HepG2 (cell line): Measurements from ENCODE around the gene ADCY1. TPM values are rescaled to one million over a fixed set of nuclear protein-coding genes. Genes with fewer than 3 reads are reported as not detected.

Experiments used
- ASH2L ChIP-seq: fragments of 300-600, 200-600 bp; sonication (generic); IDR thresholded peaks from 2 replicates; pipeline ENCODE4 v1.7.0; 2017; ENCODE audit warnings: low read depth, mild to moderate bottlenecking, moderate library complexity, mixed read lengths, low read length; ENCODE audit not compliant: insufficient read length
- BCL6 ChIP-seq: IDR thresholded peaks from 2 replicates; pipeline ENCODE4 v1.6.1; 2016; ENCODE audit warnings: missing genetic modification reagents, missing compliant biosample characterization
- CAMTA2 ChIP-seq: sonication (generic); formaldehyde crosslinking; IDR thresholded peaks from 2 replicates; pipeline ENCODE4 v1.4.0; 2020; ENCODE audit warnings: mild to moderate bottlenecking, missing genetic modification reagents, borderline replicate concordance
- CHCHD3 ChIP-seq: sonication (generic); formaldehyde crosslinking; IDR thresholded peaks from 2 replicates; pipeline ENCODE4 v1.8.0; 2022; ENCODE audit warnings: mild to moderate bottlenecking, missing genetic modification reagents, moderate library complexity
- HDAC1 ChIP-seq: sonication (generic); formaldehyde crosslinking; IDR thresholded peaks from 2 replicates; pipeline ENCODE4 v1.5.1; 2020; ENCODE audit warnings: mild to moderate bottlenecking, missing genetic modification reagents
- HDAC6 ChIP-seq: fragments of 200-600 bp; sonication (generic); IDR thresholded peaks from 2 replicates; pipeline ENCODE4 v1.7.0; 2017; ENCODE audit warnings: mild to moderate bottlenecking, antibody characterized with exemption, low read length, low read depth
- HMG20B ChIP-seq: conservative IDR thresholded peaks from 2 replicates; pipeline ENCODE4 v1.6.1; 2016; ENCODE audit warnings: missing genetic modification reagents, missing compliant biosample characterization
- HOXA9 ChIP-seq: sonication (generic); formaldehyde crosslinking; IDR thresholded peaks from 2 replicates; pipeline ENCODE4 v1.8.1; 2022; ENCODE audit warnings: missing genetic modification reagents, mild to moderate bottlenecking, moderate library complexity, borderline replicate concordance
- MNT ChIP-seq: fragments of 450-650 bp; IDR thresholded peaks from 2 replicates; pipeline ENCODE4 v1.6.1; 2016
- MXD3 ChIP-seq: IDR thresholded peaks from 2 replicates; pipeline ENCODE4 v1.6.1; 2016; ENCODE audit warnings: mild to moderate bottlenecking, missing biosample characterization, missing genetic modification reagents
- RBM39 ChIP-seq: fragments of 200-400 bp; formaldehyde crosslinking; IDR thresholded peaks from one replicate; pipeline ENCODE4 v1.6.1; 2018; ENCODE audit warnings: antibody characterized with exemption, mild to moderate bottlenecking, low read depth, low read length; ENCODE audit not compliant: poor library complexity, severe bottlenecking
- RELA ChIP-seq: sonication (generic); formaldehyde crosslinking; IDR thresholded peaks from 2 replicates; pipeline ENCODE4 v1.4.0; 2020; ENCODE audit warnings: missing genetic modification reagents
- SP5 ChIP-seq: IDR thresholded peaks from 2 replicates; pipeline ENCODE4 v1.6.1; 2016; ENCODE audit warnings: low read depth, borderline replicate concordance
- SRSF9 ChIP-seq: fragments of 200-400 bp; formaldehyde crosslinking; IDR thresholded peaks from 2 replicates; pipeline ENCODE4 v1.6.1; 2018; ENCODE audit warnings: borderline replicate concordance, mild to moderate bottlenecking, low read depth, low read length; ENCODE audit not compliant: insufficient read depth, poor library complexity, severe bottlenecking
- TBX2 ChIP-seq: sonication (generic); formaldehyde crosslinking; IDR thresholded peaks from 2 replicates; pipeline ENCODE4 v1.5.0; 2020; ENCODE audit warnings: missing genetic modification reagents, mild to moderate bottlenecking, borderline replicate concordance
- YEATS4 ChIP-seq: sonication (generic); formaldehyde crosslinking; IDR thresholded peaks from 2 replicates; pipeline ENCODE4 v1.4.0; 2020; ENCODE audit warnings: missing genetic modification reagents, borderline replicate concordance
- ZBTB42 ChIP-seq: sonication (generic); formaldehyde crosslinking; IDR thresholded peaks from 2 replicates; pipeline ENCODE4 v1.5.0; 2020; ENCODE audit warnings: mild to moderate bottlenecking, missing genetic modification reagents
- ZGPAT ChIP-seq: IDR thresholded peaks from 2 replicates; pipeline ENCODE4 v1.6.1; 2016; ENCODE audit warnings: mild to moderate bottlenecking
- ZMAT3 ChIP-seq: sonication (generic); formaldehyde crosslinking; conservative IDR thresholded peaks from 2 replicates; pipeline ENCODE4 v1.7.0; 2021; ENCODE audit warnings: missing genetic modification reagents
- ZNF333 ChIP-seq: sonication (generic); formaldehyde crosslinking; IDR thresholded peaks from 2 replicates; pipeline ENCODE4 v1.4.0; 2020; ENCODE audit warnings: mild to moderate bottlenecking, missing genetic modification reagents, borderline replicate concordance
- ZNF354B ChIP-seq: sonication (generic); formaldehyde crosslinking; IDR thresholded peaks from 2 replicates; pipeline ENCODE4 v1.8.0; 2022; ENCODE audit warnings: mild to moderate bottlenecking, missing genetic modification reagents
- ZNF441 ChIP-seq: sonication (generic); formaldehyde crosslinking; IDR thresholded peaks from 2 replicates; pipeline ENCODE4 v1.7.0; 2021; ENCODE audit warnings: missing genetic modification reagents, borderline replicate concordance
- ZNF558 ChIP-seq: sonication (generic); formaldehyde crosslinking; IDR thresholded peaks from 2 replicates; pipeline ENCODE4 v1.9.0; 2022; ENCODE audit warnings: mild to moderate bottlenecking, missing genetic modification reagents, borderline replicate concordance
- ZNF619 ChIP-seq: sonication (generic); formaldehyde crosslinking; IDR thresholded peaks from 2 replicates; pipeline ENCODE4 v1.4.0; 2020; ENCODE audit warnings: mild to moderate bottlenecking, missing genetic modification reagents
- ZNF709 ChIP-seq: sonication (generic); formaldehyde crosslinking; IDR thresholded peaks from 2 replicates; pipeline ENCODE4 v1.5.0; 2020; ENCODE audit warnings: mild to moderate bottlenecking, missing genetic modification reagents
- ZNF772 ChIP-seq: sonication (generic); formaldehyde crosslinking; IDR thresholded peaks from 2 replicates; pipeline ENCODE4 v1.5.0; 2020; ENCODE audit warnings: mild to moderate bottlenecking, missing genetic modification reagents
- polyA plus RNA-seq, 8 experiments: library from polyadenylated mRNA; depleted of rRNA in 3 of 8; stranded (reverse) in 7 of 8; unstranded in 1 of 8; fragments of >200 nt; fragmentation: Illumina TruSeq in 4 of 8; extraction: Trizol in 4 of 8; gene quantifications; 2 replicates each; pipeline versions ENCODE4 v1.2.1 to v1.2.3, GENCODE V29; 2011 to 2016; ENCODE audit warnings: low read depth in 4 of 8, missing spikeins in 1 of 8, mixed read lengths in 1 of 8; ENCODE audit not compliant: insufficient read depth in 1 of 8
- total RNA-seq, 5 experiments: library from RNA; depleted of rRNA; stranded (reverse); fragments of >200 nt; fragmentation: Illumina TruSeq; extraction: Trizol; gene quantifications; 2 replicates each; pipeline ENCODE4 v1.2.3, GENCODE V29; 2016; ENCODE audit warnings: low read depth in 1 of 5

The ADCY1 gene
- total and polyA plus RNA-seq, 2 of the 13 experiments (the other 11 are each of a cell fraction or from before 2014, with no cell fraction given) = 0.80 to 1.2 TPM

GRCh38 chr7:45691155-45691656 is 117.0 kb downstream of the ADCY1 start (continued):
- peak; percentile 97 for TF ChIP-seq TBX2 (CRISPR knock-in tag)
- TF ChIP-seq ZBTB42 (CRISPR knock-in tag) = no peak
- peak; percentile 99 for TF ChIP-seq ZGPAT
- no peak for TF ChIP-seq ZNF772 (CRISPR knock-in tag)
- TF ChIP-seq BCL6 (CRISPR knock-in tag) = peak; percentile 89
- peak; percentile 88; the same call in 1 of the 2 replicates for TF ChIP-seq HOXA9 (CRISPR knock-in tag)
- 0 out of 2 replicates have a peak, but pooled peaks have one; percentile 20 for TF ChIP-seq MXD3 (CRISPR knock-in tag)
- no peak for TF ChIP-seq SRSF9
- TF ChIP-seq ZNF333 (CRISPR knock-in tag) = no peak
- TF ChIP-seq CHCHD3 = no peak
- peak; percentile 82; the same call in 1 of the 2 replicates for TF ChIP-seq HMG20B (CRISPR knock-in tag)
- TF ChIP-seq ZNF709 (CRISPR knock-in tag) = peak; percentile 100
- TF ChIP-seq RBM39 = no peak
- TF ChIP-seq RELA (CRISPR knock-in tag) = no peak
- 0 out of 2 replicates have a peak, but pooled peaks have one; percentile 70 for TF ChIP-seq ZNF354B (CRISPR knock-in tag)
- TF ChIP-seq ZNF441 (CRISPR knock-in tag) = no peak
- TF ChIP-seq MNT = peak; percentile 86
- TF ChIP-seq SP5 (CRISPR knock-in tag) = peak; percentile 53; the same call in 1 of the 2 replicates
- peak; percentile 87 for TF ChIP-seq HDAC1 (CRISPR knock-in tag)
- TF ChIP-seq ASH2L = peak; percentile 82
- peak; percentile 80 for TF ChIP-seq YEATS4 (CRISPR knock-in tag)
- no peak for TF ChIP-seq CAMTA2 (CRISPR knock-in tag)
- no peak for TF ChIP-seq HDAC6
- peak; percentile 77; the same call in 1 of the 2 replicates for TF ChIP-seq ZMAT3 (CRISPR knock-in tag)
- no peak; the same call in 1 of the 2 replicates for TF ChIP-seq ZNF558 (CRISPR knock-in tag)
- TF ChIP-seq ZNF619 = no peak
